Measurements from ENCODE around the gene ANKRD52.
"Not testable (repeated sequence)": the region's sequence is repeated elsewhere in the genome, so short reads cannot be mapped to it uniquely, and the experiment has no call there.

The ANKRD52 gene

DNA sequence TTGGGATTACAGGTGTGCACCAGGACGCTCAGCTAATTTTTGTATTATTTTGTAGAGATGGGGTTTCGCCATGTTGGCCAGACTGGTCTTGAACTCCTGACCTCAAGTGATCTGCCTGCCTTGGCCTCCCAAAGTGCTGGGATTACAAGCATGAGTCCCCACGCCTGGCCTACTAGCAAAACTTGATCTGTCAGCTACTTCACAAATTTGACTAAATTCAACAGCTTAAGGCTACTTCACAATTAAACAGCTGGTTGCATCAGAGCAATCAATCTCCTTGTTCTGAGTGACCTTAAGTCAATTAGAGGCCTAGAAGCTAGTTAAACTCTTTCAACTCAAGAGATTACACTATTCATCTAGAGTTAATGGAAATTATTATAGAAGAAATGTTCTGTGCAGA is 20.7 kb upstream of the ANKRD52 start:
- DNase-seq (ENCODE audit: insufficient read length, low spot score) (no peak), FAIRE-seq (no peak)
- TF ChIP-seq POU2F2 (IDR thresholded peaks at IDR 0.05; ENCODE audit: low read depth, low read length) = no peak
- no peak for TF ChIP-seq SPI1 (IDR thresholded peaks at IDR 0.05; ENCODE audit: low read depth, low read length)
- TF ChIP-seq TAF1 (IDR thresholded peaks at IDR 0.05; ENCODE audit: low read depth, low read length) = no peak
- no peak for TF ChIP-seq POLR2A (IDR thresholded peaks at IDR 0.05; ENCODE audit: low read depth, low read length)
- no peak for TF ChIP-seq PAX5 (IDR thresholded peaks at IDR 0.05; ENCODE audit: insufficient read depth, low read length, severe bottlenecking)
- no peak for TF ChIP-seq POLR2AphosphoS5 (IDR thresholded peaks at IDR 0.05; ENCODE audit: low read depth, low read length)

DNA sequence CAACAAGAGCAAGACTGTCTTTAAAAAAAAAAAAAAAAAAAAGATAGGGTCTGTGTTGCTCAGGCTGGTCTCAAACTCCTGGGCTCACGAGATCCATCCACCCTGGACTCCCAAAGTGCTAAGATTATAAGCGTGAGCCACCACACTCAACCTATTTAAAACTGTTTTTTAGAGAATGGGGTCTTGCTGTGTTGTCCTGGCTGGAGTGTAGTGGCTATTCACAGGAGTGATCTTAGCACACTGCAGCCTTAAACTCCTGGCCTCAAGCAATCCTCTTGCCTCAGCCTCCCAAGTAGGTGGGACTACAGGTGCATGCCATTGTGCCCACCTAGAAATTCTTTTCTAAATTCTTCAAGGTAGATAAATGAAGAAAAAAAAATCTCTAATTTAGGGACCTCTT is 16.1 kb upstream of the ANKRD52 start:
- TF ChIP-seq POLR2A (IDR thresholded peaks at IDR 0.05; ENCODE audit: low read depth, low read length) (no peak), SPI1 (IDR thresholded peaks at IDR 0.05; ENCODE audit: low read depth, low read length) (no peak), PAX5 (IDR thresholded peaks at IDR 0.05; ENCODE audit: insufficient read depth, low read length, severe bottlenecking) (no peak), TAF1 (IDR thresholded peaks at IDR 0.05; ENCODE audit: low read depth, low read length) (no peak), POU2F2 (IDR thresholded peaks at IDR 0.05; ENCODE audit: low read depth, low read length) (no peak), POLR2AphosphoS5 (IDR thresholded peaks at IDR 0.05; ENCODE audit: low read depth, low read length) (no peak)
- FAIRE-seq (no peak), DNase-seq (ENCODE audit: insufficient read length, low spot score) (no peak)

DNA sequence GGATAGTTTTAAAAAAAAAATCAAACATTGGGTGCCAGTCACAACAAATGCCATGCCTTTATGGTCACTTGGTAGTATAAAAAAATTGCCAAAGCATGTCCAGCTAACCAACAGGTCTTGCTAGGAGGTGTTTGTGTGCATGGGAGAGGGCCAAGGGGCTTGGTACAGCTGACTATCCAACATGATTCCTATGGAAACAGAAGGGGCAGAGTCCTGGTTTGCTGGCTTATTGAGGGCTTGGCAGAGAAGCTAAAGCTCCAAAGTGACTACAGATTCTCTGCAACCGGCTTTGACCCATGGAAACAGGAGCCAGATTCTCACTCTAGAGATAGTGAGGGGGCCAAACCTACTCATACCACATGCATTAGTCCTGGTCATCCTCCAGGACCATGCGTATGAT is 14.3 kb upstream of the ANKRD52 start:
- not testable (repeated sequence) for DNase-seq (ENCODE audit: insufficient read length, low spot score); FAIRE-seq

DNA sequence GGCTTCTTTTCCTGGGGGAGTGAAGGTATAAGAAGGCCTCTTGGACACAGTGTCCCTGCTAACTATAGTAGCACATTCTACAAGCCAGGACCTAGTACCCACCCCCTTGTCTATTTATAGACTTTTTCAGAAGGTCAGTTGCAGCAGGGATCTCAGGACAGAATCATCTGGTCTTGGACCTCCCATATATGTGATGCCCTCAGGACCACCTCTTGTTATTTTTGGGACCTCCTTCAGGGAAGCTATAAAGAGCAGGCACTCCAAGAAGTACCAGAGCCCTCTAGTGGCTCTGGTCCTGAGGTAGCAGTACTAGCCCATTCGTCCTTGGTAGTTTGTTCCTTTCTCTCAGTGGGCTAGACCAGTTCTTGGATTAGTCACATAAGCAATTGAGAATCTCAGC is 12.8 kb upstream of the ANKRD52 start:
- no peak for FAIRE-seq
- DNase-seq (ENCODE audit: insufficient read length, low spot score) = no peak
- TF ChIP-seq POLR2A (IDR thresholded peaks at IDR 0.05; ENCODE audit: low read depth, low read length) (peak; percentile 34; the same call in 1 of the 2 replicates), TAF1 (IDR thresholded peaks at IDR 0.05; ENCODE audit: low read depth, low read length) (no peak)

DNA sequence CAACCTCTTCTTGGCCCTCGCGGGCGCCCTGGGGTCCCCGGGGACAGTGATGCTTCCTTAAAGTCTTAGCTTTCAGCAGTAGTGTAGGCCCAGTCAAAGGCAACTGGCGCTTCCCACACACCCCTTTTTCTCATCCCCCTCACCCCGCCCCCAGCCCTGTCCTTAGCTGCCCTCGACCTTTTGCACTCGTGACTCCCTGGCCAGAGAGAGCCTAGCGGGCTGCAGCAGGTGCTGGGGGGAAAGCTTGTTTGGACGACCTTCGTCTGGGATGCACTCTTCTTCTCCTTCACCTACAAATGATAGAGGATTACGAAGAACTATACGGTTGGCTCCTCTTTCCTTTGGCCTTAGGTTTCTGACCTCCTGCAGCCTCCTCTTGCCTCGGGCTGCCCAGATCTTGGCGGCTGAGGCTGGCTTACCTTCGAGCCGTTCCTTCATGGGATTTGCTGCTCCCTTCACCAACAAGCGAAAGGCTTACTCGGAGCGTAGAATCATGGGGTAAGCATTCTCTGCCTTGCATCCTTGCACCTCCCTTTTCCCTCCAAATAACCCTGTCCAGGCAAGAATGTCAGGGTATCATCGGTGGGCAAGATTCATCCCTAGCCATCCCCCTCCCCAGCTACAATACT is 9.4 kb upstream of the ANKRD52 start:
- no peak for DNase-seq (ENCODE audit: insufficient read length, low spot score)
- TF ChIP-seq POLR2A (IDR thresholded peaks at IDR 0.05; ENCODE audit: low read depth, low read length) = no peak
- no peak for TF ChIP-seq TAF1 (IDR thresholded peaks at IDR 0.05; ENCODE audit: low read depth, low read length)
- TF ChIP-seq PAX5 (IDR thresholded peaks at IDR 0.05; ENCODE audit: insufficient read depth, low read length, severe bottlenecking) = no peak
- no peak for TF ChIP-seq POLR2AphosphoS5 (IDR thresholded peaks at IDR 0.05; ENCODE audit: low read depth, low read length)
- TF ChIP-seq SPI1 (IDR thresholded peaks at IDR 0.05; ENCODE audit: low read depth, low read length) = no peak
- TF ChIP-seq POU2F2 (IDR thresholded peaks at IDR 0.05; ENCODE audit: low read depth, low read length) = no peak
- no peak for FAIRE-seq

DNA sequence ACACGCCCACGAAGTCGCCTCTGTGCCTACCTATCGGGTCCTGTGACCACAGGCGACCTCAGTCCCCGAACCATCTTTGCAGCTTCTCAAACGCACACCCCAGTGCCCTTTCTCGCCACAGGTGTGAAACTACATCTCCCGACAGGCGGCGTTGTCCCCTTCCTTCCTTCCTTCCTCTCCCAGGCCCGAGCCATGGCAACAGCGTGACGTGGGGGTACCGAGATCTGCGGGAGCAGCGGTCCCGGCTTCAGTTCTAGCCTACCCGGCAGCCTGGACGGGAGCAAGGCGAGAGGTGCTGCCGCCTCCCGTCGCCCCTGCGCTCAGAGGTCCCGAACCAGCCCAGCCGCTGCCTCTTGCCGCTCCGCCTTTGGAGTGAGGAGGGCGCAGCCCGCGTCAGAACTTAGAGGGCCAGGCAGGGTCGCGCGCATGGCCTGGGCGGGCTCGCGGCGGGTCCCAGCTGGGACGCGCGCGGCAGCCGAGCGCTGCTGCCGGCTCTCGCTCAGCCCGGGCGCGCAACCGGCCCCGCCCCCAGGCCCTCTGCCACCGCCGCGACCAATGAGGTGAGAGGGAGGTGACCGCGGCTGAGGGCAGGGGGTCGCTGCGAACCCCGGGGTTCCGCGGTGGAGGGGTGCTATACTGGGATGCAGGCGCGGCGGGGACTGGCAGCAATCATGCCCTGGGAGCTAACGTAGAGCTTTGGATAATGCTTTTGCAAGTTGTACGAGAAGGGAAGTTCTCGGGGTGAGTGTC is 8.7 kb upstream of the ANKRD52 start, which contains the start of gene COQ10A:
Gene COQ10A, plus strand, starts transcription at position 250 of the 750 bp plus-strand sequence. Its CDS starts 177 bp downstream, at position 427.
- FAIRE-seq (peak; percentile 90), DNase-seq (ENCODE audit: insufficient read length, low spot score) (peak; percentile 95)
- peak; percentile 68; the same call in 1 of the 2 replicates for TF ChIP-seq POLR2AphosphoS5 (IDR thresholded peaks at IDR 0.05; ENCODE audit: low read depth, low read length)
- peak; percentile 54; the same call in 1 of the 2 replicates for TF ChIP-seq TAF1 (IDR thresholded peaks at IDR 0.05; ENCODE audit: low read depth, low read length)
- peak; percentile 36 for TF ChIP-seq SPI1 (IDR thresholded peaks at IDR 0.05; ENCODE audit: low read depth, low read length)
- TF ChIP-seq POLR2A (IDR thresholded peaks at IDR 0.05; ENCODE audit: low read depth, low read length) = peak; percentile 66; the same call in 1 of the 2 replicates
- no peak for TF ChIP-seq POU2F2 (IDR thresholded peaks at IDR 0.05; ENCODE audit: low read depth, low read length)
- no peak for TF ChIP-seq PAX5 (IDR thresholded peaks at IDR 0.05; ENCODE audit: insufficient read depth, low read length, severe bottlenecking)

DNA sequence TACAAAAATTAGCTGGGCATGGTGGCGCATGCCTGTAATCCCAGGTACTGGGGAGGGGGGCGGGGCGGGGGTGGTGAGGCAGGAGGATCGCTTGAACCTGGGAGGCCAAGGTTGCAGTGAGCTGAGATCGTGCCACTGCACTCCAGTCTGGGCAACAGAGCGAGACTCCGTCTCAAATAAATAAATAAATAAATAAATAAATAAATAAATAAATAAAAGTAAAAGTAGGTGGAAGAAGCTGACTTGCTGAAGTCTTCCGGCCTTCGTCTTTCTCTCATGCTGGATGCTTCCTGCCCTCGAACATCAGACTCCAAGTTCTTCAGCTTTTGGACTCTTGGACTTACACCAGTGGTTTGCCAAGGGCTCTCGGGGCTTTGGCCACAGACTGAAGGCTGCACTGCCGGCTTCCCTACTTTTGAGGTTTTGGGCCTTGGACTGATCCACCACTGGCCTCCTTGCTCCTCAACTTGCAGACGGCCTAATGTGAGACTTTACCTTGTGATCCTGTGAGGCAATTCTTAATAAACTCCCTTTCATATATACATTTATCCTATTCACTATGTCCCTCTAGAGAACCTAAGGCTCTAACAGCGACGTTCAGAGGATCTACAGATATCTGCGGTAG is 8.0 kb upstream of the ANKRD52 start:
- FAIRE-seq; DNase-seq (ENCODE audit: insufficient read length, low spot score): not testable (repeated sequence)

DNA sequence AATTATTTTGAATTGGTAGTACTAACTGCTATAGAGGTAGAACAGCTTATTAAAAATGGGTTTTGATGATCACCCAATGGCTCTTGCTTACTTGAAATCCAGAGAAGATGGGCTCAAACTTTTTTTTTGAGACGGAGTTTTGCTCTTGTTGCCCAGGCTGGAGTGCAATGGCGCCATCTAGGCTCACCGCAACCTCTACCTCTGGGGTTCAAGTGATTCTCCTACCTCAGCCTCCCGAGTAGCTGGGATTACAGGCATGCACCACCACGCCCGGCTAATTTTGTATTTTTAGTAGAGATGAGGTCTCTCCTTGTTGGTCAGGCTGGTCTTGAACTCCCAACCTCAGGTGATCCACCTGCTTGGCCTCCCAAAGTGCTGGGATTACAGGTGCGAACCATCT is 4.8 kb upstream of the ANKRD52 start:
- not testable (repeated sequence) for DNase-seq (ENCODE audit: insufficient read length, low spot score); FAIRE-seq

DNA sequence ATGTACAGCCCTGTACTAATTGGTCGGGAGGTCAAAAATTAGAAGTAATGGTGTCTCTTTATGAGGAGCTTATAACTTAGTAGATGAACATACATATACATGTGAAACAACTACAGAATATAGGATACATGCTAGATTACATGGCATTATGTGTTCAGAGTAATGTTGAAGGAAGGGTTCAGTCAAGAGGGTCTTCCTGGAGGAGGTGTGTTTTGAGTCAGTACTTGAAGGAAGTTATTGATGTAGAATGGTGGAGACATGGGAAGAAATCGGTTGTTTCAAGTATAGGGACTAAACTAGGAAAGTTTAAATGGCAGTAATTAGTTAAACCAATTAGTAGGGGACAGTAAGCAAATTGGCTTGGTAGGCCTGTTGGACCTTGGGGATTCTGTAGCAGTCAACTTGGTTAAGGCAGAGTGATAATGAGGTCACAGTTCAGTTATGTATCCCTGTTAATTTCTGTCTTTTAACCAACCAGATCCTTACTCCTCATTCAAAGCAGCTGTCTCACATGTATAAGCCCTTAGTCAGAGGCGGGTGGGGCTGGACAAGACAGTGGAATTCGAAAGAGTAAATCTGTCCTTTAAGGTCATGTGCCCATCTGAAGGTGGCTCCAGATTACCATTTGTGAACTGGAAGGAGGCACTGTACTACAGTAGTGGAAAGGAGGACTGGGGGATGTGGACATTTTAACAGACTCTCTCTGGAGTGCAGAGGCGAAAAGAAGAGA is 3.5 kb upstream of the ANKRD52 start:
- DNase-seq (ENCODE audit: insufficient read length, low spot score) (no peak), FAIRE-seq (no peak)
- TF ChIP-seq POU2F2 (IDR thresholded peaks at IDR 0.05; ENCODE audit: low read depth, low read length) (no peak), POLR2A (IDR thresholded peaks at IDR 0.05; ENCODE audit: low read depth, low read length) (no peak), PAX5 (IDR thresholded peaks at IDR 0.05; ENCODE audit: insufficient read depth, low read length, severe bottlenecking) (no peak), SPI1 (IDR thresholded peaks at IDR 0.05; ENCODE audit: low read depth, low read length) (no peak), POLR2AphosphoS5 (IDR thresholded peaks at IDR 0.05; ENCODE audit: low read depth, low read length) (no peak), TAF1 (IDR thresholded peaks at IDR 0.05; ENCODE audit: low read depth, low read length) (no peak)

DNA sequence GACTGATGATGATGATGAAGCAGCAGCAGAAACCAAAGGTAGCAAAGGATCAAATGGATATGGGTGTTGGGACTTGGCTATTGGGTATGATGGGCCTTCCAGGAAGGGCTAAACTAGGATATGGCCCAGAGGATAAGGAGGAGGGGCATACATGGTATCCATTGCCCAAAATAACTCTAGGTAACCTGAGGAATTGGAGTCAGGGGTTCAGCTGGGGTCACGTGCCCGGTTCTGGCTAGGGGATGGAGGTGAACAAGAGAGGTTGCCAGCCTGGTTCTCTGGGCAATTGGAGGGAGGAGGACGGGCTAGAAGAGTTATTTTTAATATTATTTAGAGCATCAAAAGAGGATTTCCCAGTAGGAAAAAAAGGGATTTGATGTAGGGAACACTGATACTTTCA is 2.7 kb upstream of the ANKRD52 start:
- DNase-seq (ENCODE audit: insufficient read length, low spot score) = no peak
- no peak for FAIRE-seq
- TF ChIP-seq POU2F2 (IDR thresholded peaks at IDR 0.05; ENCODE audit: low read depth, low read length) (no peak), TAF1 (IDR thresholded peaks at IDR 0.05; ENCODE audit: low read depth, low read length) (no peak), POLR2A (IDR thresholded peaks at IDR 0.05; ENCODE audit: low read depth, low read length) (no peak), SPI1 (IDR thresholded peaks at IDR 0.05; ENCODE audit: low read depth, low read length) (no peak), PAX5 (IDR thresholded peaks at IDR 0.05; ENCODE audit: insufficient read depth, low read length, severe bottlenecking) (no peak), POLR2AphosphoS5 (IDR thresholded peaks at IDR 0.05; ENCODE audit: low read depth, low read length) (no peak)
